ENCODE measurements around the gene RPL34.
"Not testable (repeated sequence)": the region's sequence is repeated elsewhere in the genome, so short reads cannot be mapped to it uniquely, and the experiment has no call there.

Gene RPL34

GRCh38 chr4:108620101-108620932 lies at the start of gene RPL34:
TSS of gene RPL34 (plus strand) at chr4:108620576. CDS start at chr4:108621960, 1,384 bp downstream.
- Histone ChIP-seq H3K4me1 (ENCODE audit: control insufficient read depth, insufficient read depth, low read length) (peaks cover 22% of the 10 kb centered on the region), H3K27me3 (ENCODE audit: control insufficient read depth, insufficient read depth, low read length) (no peaks in the 10 kb centered on the region), H3K36me3 (ENCODE audit: control insufficient read depth, insufficient read depth, low read length) (peaks cover under 1% of the 10 kb centered on the region), H3K9me3 (ENCODE audit: control insufficient read depth, low read length) (no peaks in the 10 kb centered on the region), H3K4me3 (ENCODE audit: low read length) (peak within 1 kb of the TSS; percentile 96), H3K9ac (ENCODE audit: low read length) (peak within 1 kb of the TSS; percentile 90)

GRCh38 chr4:108570993-108571569 lies 49.3 kb upstream of the RPL34 start:
- Histone ChIP-seq H3K27me3 (ENCODE audit: control insufficient read depth, insufficient read depth, low read length) (peaks cover 8% of the 10 kb centered on the region), H3K36me3 (ENCODE audit: control insufficient read depth, insufficient read depth, low read length) (no peaks in the 10 kb centered on the region), H3K4me3 (ENCODE audit: low read length) (no peak overlapping the region), H3K9me3 (ENCODE audit: control insufficient read depth, low read length) (no peaks in the 10 kb centered on the region), H3K9ac (ENCODE audit: low read length) (no peak overlapping the region), H3K4me1 (ENCODE audit: control insufficient read depth, insufficient read depth, low read length) (peaks cover 3% of the 10 kb centered on the region)

GRCh38 chr4:108574402-108574801 lies 46.0 kb upstream of the RPL34 start:
- no peaks in the 10 kb centered on the region for H3K36me3 ChIP-seq (ENCODE audit: control insufficient read depth, insufficient read depth, low read length)
- peaks cover 8% of the 10 kb centered on the region for H3K27me3 ChIP-seq (ENCODE audit: control insufficient read depth, insufficient read depth, low read length)
- H3K9me3 ChIP-seq (ENCODE audit: control insufficient read depth, low read length): no peaks in the 10 kb centered on the region
- no peak overlapping the region for H3K4me3 ChIP-seq (ENCODE audit: low read length)
- H3K9ac ChIP-seq (ENCODE audit: low read length): no peak overlapping the region
- H3K4me1 ChIP-seq (ENCODE audit: control insufficient read depth, insufficient read depth, low read length): peaks cover 3% of the 10 kb centered on the region

GRCh38 chr4:108581083-108581482 lies 39.3 kb upstream of the RPL34 start:
- Histone ChIP-seq H3K4me3 (ENCODE audit: low read length) (no peak overlapping the region), H3K9ac (ENCODE audit: low read length) (no peak overlapping the region), H3K9me3 (ENCODE audit: control insufficient read depth, low read length) (no peaks in the 10 kb centered on the region), H3K4me1 (ENCODE audit: control insufficient read depth, insufficient read depth, low read length) (no peaks in the 10 kb centered on the region), H3K27me3 (ENCODE audit: control insufficient read depth, insufficient read depth, low read length) (no peaks in the 10 kb centered on the region), H3K36me3 (ENCODE audit: control insufficient read depth, insufficient read depth, low read length) (no peaks in the 10 kb centered on the region)

- Histone ChIP-seq H3K27me3 (ENCODE audit: control insufficient read depth, insufficient read depth, low read length) (no peaks in the 10 kb centered on the region), H3K4me1 (ENCODE audit: control insufficient read depth, insufficient read depth, low read length) (no peaks in the 10 kb centered on the region), H3K4me3 (ENCODE audit: low read length) (no peak overlapping the region), H3K9me3 (ENCODE audit: control insufficient read depth, low read length) (no peaks in the 10 kb centered on the region), H3K9ac (ENCODE audit: low read length) (no peak overlapping the region), H3K36me3 (ENCODE audit: control insufficient read depth, insufficient read depth, low read length) (no peaks in the 10 kb centered on the region)
Observed at GRCh38 chr4:108586778-108587177, 33.6 kb upstream of the RPL34 start.

- H3K9ac ChIP-seq (ENCODE audit: low read length): no peak overlapping the region
- no peaks in the 10 kb centered on the region for H3K4me1 ChIP-seq (ENCODE audit: control insufficient read depth, insufficient read depth, low read length)
- H3K4me3 ChIP-seq (ENCODE audit: low read length): no peak overlapping the region
- no peaks in the 10 kb centered on the region for H3K27me3 ChIP-seq (ENCODE audit: control insufficient read depth, insufficient read depth, low read length)
- no peaks in the 10 kb centered on the region for H3K9me3 ChIP-seq (ENCODE audit: control insufficient read depth, low read length)
- H3K36me3 ChIP-seq (ENCODE audit: control insufficient read depth, insufficient read depth, low read length): no peaks in the 10 kb centered on the region
Observed at GRCh38 chr4:108588878-108589277, 31.5 kb upstream of the RPL34 start.

- Histone ChIP-seq H3K4me3 (ENCODE audit: low read length) (no peak overlapping the region), H3K4me1 (ENCODE audit: control insufficient read depth, insufficient read depth, low read length) (no peaks in the 10 kb centered on the region), H3K9me3 (ENCODE audit: control insufficient read depth, low read length) (no peaks in the 10 kb centered on the region), H3K9ac (ENCODE audit: low read length) (no peak overlapping the region), H3K36me3 (ENCODE audit: control insufficient read depth, insufficient read depth, low read length) (no peaks in the 10 kb centered on the region), H3K27me3 (ENCODE audit: control insufficient read depth, insufficient read depth, low read length) (no peaks in the 10 kb centered on the region)
Observed at GRCh38 chr4:108589961-108590360, 30.4 kb upstream of the RPL34 start.

GRCh38 chr4:108590776-108591175 lies 29.6 kb upstream of the RPL34 start:
- H3K9ac ChIP-seq (ENCODE audit: low read length): no peak overlapping the region
- H3K4me3 ChIP-seq (ENCODE audit: low read length): no peak overlapping the region
- H3K27me3 ChIP-seq (ENCODE audit: control insufficient read depth, insufficient read depth, low read length): no peaks in the 10 kb centered on the region
- H3K9me3 ChIP-seq (ENCODE audit: control insufficient read depth, low read length): no peaks in the 10 kb centered on the region
- no peaks in the 10 kb centered on the region for H3K4me1 ChIP-seq (ENCODE audit: control insufficient read depth, insufficient read depth, low read length)
- H3K36me3 ChIP-seq (ENCODE audit: control insufficient read depth, insufficient read depth, low read length): no peaks in the 10 kb centered on the region

- Histone ChIP-seq H3K9me3 (ENCODE audit: control insufficient read depth, low read length) (no peaks in the 10 kb centered on the region), H3K4me3 (ENCODE audit: low read length) (no peak overlapping the region), H3K4me1 (ENCODE audit: control insufficient read depth, insufficient read depth, low read length) (no peaks in the 10 kb centered on the region), H3K36me3 (ENCODE audit: control insufficient read depth, insufficient read depth, low read length) (no peaks in the 10 kb centered on the region), H3K27me3 (ENCODE audit: control insufficient read depth, insufficient read depth, low read length) (no peaks in the 10 kb centered on the region), H3K9ac (ENCODE audit: low read length) (no peak overlapping the region)
Observed at GRCh38 chr4:108592674-108592986, 27.7 kb upstream of the RPL34 start.

GRCh38 chr4:108594296-108594695 lies 26.1 kb upstream of the RPL34 start:
- not testable (repeated sequence) for H3K9me3 ChIP-seq (ENCODE audit: control insufficient read depth, low read length); H3K9ac ChIP-seq (ENCODE audit: low read length); H3K27me3 ChIP-seq (ENCODE audit: control insufficient read depth, insufficient read depth, low read length); H3K4me3 ChIP-seq (ENCODE audit: low read length); H3K36me3 ChIP-seq (ENCODE audit: control insufficient read depth, insufficient read depth, low read length); H3K4me1 ChIP-seq (ENCODE audit: control insufficient read depth, insufficient read depth, low read length)

- H3K4me3 ChIP-seq (ENCODE audit: low read length): no peak overlapping the region
- H3K4me1 ChIP-seq (ENCODE audit: control insufficient read depth, insufficient read depth, low read length): no peaks in the 10 kb centered on the region
- no peak overlapping the region for H3K9ac ChIP-seq (ENCODE audit: low read length)
Observed at GRCh38 chr4:108596344-108596743, 24.0 kb upstream of the RPL34 start.

GRCh38 chr4:108601106-108601505 lies 19.3 kb upstream of the RPL34 start:
- H3K9me3 ChIP-seq (ENCODE audit: control insufficient read depth, low read length): no peaks in the 10 kb centered on the region
- H3K9ac ChIP-seq (ENCODE audit: low read length): no peak overlapping the region
- H3K36me3 ChIP-seq (ENCODE audit: control insufficient read depth, insufficient read depth, low read length): no peaks in the 10 kb centered on the region
- H3K4me1 ChIP-seq (ENCODE audit: control insufficient read depth, insufficient read depth, low read length): no peaks in the 10 kb centered on the region
- no peak overlapping the region for H3K4me3 ChIP-seq (ENCODE audit: low read length)
- H3K27me3 ChIP-seq (ENCODE audit: control insufficient read depth, insufficient read depth, low read length): no peaks in the 10 kb centered on the region

More at GRCh38 chr4:108596344-108596743, 24.0 kb upstream of the RPL34 start:
- Histone ChIP-seq H3K36me3 (ENCODE audit: control insufficient read depth, insufficient read depth, low read length) (no peaks in the 10 kb centered on the region), H3K27me3 (ENCODE audit: control insufficient read depth, insufficient read depth, low read length) (no peaks in the 10 kb centered on the region), H3K9me3 (ENCODE audit: control insufficient read depth, low read length) (no peaks in the 10 kb centered on the region)
